ENCODE measurements around the gene GAREM2.

- TF ChIP-seq, protein P1, sequence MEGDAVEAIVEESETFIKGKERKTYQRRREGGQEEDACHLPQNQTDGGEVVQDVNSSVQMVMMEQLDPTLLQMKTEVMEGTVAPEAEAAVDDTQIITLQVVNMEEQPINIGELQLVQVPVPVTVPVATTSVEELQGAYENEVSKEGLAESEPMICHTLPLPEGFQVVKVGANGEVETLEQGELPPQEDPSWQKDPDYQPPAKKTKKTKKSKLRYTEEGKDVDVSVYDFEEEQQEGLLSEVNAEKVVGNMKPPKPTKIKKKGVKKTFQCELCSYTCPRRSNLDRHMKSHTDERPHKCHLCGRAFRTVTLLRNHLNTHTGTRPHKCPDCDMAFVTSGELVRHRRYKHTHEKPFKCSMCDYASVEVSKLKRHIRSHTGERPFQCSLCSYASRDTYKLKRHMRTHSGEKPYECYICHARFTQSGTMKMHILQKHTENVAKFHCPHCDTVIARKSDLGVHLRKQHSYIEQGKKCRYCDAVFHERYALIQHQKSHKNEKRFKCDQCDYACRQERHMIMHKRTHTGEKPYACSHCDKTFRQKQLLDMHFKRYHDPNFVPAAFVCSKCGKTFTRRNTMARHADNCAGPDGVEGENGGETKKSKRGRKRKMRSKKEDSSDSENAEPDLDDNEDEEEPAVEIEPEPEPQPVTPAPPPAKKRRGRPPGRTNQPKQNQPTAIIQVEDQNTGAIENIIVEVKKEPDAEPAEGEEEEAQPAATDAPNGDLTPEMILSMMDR (IDR thresholded peaks at IDR 0.05), result no peak
- no peak for TF ChIP-seq POLR2A (IDR thresholded peaks at IDR 0.05)
Observed at GRCh38 chr2:26190369-26190768, 17.5 kb downstream of the GAREM2 start.

Data from heart left ventricle (tissue), 13 donors.